HEK293 (cell line): Measurements from ENCODE around the gene ATF5.

ENCODE experiments used
- CTCF ChIA-PET: fragments of 350-600 bp; formaldehyde crosslinking; extraction: SDS; loops from one replicate; lab custom pipeline; 2021; ENCODE audit warnings: antibody characterized with exemption; lab: Yijun Ruan, JAX
- POLR2A ChIA-PET: fragments of 300-600 bp; formaldehyde crosslinking; extraction: SDS; loops from one replicate; lab custom pipeline; 2020; ENCODE audit warnings: antibody characterized with exemption, inconsistent platforms; lab: Yijun Ruan, JAX
- H3K27ac ChIP-seq: fragments of 200-500 bp; sonication (Bioruptor generic); 2 replicates; pipeline ENCODE4 v1.5.1; 2014; ENCODE audit warnings: low read depth, low read length, control low read depth, inconsistent platforms; ENCODE audit errors: extremely low read depth
- H3K36me3 ChIP-seq, 2 experiments: fragments of 200-500 bp in 1 of 2; sonication (Bioruptor generic) in 1 of 2; 1 replicate in 1 of 2; 2 replicates in 1 of 2; pipeline ENCODE4 v1.5.1; 2014 to 2017; ENCODE audit warnings: inconsistent platforms in 2 of 2, low read length in 2 of 2; ENCODE audit not compliant: control insufficient read depth in 2 of 2, insufficient read depth in 1 of 2
- H3K4me1 ChIP-seq: fragments of 200-500 bp; sonication (Bioruptor generic); 2 replicates; pipeline ENCODE4 v1.5.1; 2014; ENCODE audit warnings: mild to moderate bottlenecking, low read length, inconsistent platforms; ENCODE audit not compliant: control insufficient read depth, insufficient read depth
- H3K4me3 ChIP-seq: 2 replicates; pipeline ENCODE4 v1.5.1; 2011; ENCODE audit warnings: low read depth, mild to moderate bottlenecking, control low read depth, low read length, moderate library complexity
- H3K9me3 ChIP-seq: fragments of 200-500 bp; sonication (Bioruptor generic); 2 replicates; pipeline ENCODE4 v1.5.1; 2014; ENCODE audit warnings: low read depth, low read length, inconsistent platforms; ENCODE audit not compliant: control insufficient read depth, insufficient read depth
- BCL11B ChIP-seq: fragments of 450-650 bp; formaldehyde crosslinking; IDR thresholded peaks from 2 replicates; pipeline ENCODE4 v1.5.1; 2016; ENCODE audit warnings: low read depth, missing biosample characterization, missing genetic modification characterization
- EGR2 ChIP-seq: fragments of 450-650 bp; formaldehyde crosslinking; IDR thresholded peaks from 2 replicates; pipeline ENCODE4 v1.5.1; 2016; ENCODE audit warnings: low read depth, missing biosample characterization, missing genetic modification characterization
- GLI2 ChIP-seq: fragments of 450-650 bp; formaldehyde crosslinking; IDR thresholded peaks from 2 replicates; pipeline ENCODE4; 2017; ENCODE audit warnings: missing biosample characterization, missing genetic modification characterization, low read depth, borderline replicate concordance
- GLIS2 ChIP-seq: fragments of 450-650 bp; formaldehyde crosslinking; IDR thresholded peaks from 2 replicates; pipeline ENCODE4 v1.5.1; 2016; ENCODE audit warnings: missing biosample characterization, missing genetic modification characterization
- HOXD13 ChIP-seq: sonication (generic); formaldehyde crosslinking; IDR thresholded peaks from 2 replicates; pipeline ENCODE4 v1.8.0; 2022; ENCODE audit warnings: missing genetic modification reagents, borderline replicate concordance
- SCRT2 ChIP-seq: fragments of 450-650 bp; formaldehyde crosslinking; IDR thresholded peaks from 2 replicates; pipeline ENCODE4 v1.5.1; 2016; ENCODE audit warnings: missing biosample characterization, missing genetic modification characterization
- ZBTB7A ChIP-seq: fragments of 450-650 bp; formaldehyde crosslinking; IDR thresholded peaks from 2 replicates; pipeline ENCODE4 v1.5.1; 2016; ENCODE audit warnings: low read depth, missing biosample characterization, missing genetic modification characterization
- ZNF112 ChIP-seq: fragments of 450-650 bp; formaldehyde crosslinking; IDR thresholded peaks from 2 replicates; pipeline ENCODE4 v1.5.0; 2017; ENCODE audit warnings: missing biosample characterization, missing genetic modification characterization
- ZNF132 ChIP-seq: fragments of 450-650 bp; formaldehyde crosslinking; IDR thresholded peaks from 2 replicates; pipeline ENCODE4 v1.5.1; 2017; ENCODE audit warnings: missing biosample characterization, missing genetic modification characterization, borderline replicate concordance
- ZNF211 ChIP-seq: fragments of 450-650 bp; formaldehyde crosslinking; IDR thresholded peaks from 2 replicates; pipeline ENCODE4 v1.5.1; 2016; ENCODE audit warnings: low read depth, missing biosample characterization, missing genetic modification characterization
- ZNF223 ChIP-seq: fragments of 450-650 bp; formaldehyde crosslinking; IDR thresholded peaks from 2 replicates; pipeline ENCODE4 v1.5.1; 2016; ENCODE audit warnings: missing biosample characterization, missing genetic modification characterization
- ZNF350 ChIP-seq: fragments of 450-650 bp; formaldehyde crosslinking; IDR thresholded peaks from 2 replicates; pipeline ENCODE4 v1.5.0; 2017; ENCODE audit warnings: missing biosample characterization, mild to moderate bottlenecking, missing genetic modification characterization
- ZNF426 ChIP-seq: fragments of 450-650 bp; formaldehyde crosslinking; IDR thresholded peaks from 2 replicates; pipeline ENCODE4 v1.5.1; 2017; ENCODE audit warnings: missing biosample characterization, missing genetic modification characterization, mild to moderate bottlenecking, inconsistent platforms, moderate library complexity
- ZNF488 ChIP-seq: fragments of 450-650 bp; formaldehyde crosslinking; IDR thresholded peaks from 2 replicates; pipeline ENCODE4 v1.5.1; 2016; ENCODE audit warnings: missing biosample characterization, missing genetic modification characterization
- ZNF548 ChIP-seq: fragments of 450-650 bp; formaldehyde crosslinking; IDR thresholded peaks from 2 replicates; pipeline ENCODE4 v1.5.1; 2016; ENCODE audit warnings: missing biosample characterization, missing genetic modification characterization
- ZNF654 ChIP-seq: fragments of 450-650 bp; formaldehyde crosslinking; IDR thresholded peaks from 2 replicates; pipeline ENCODE4 v1.5.1; 2016; ENCODE audit warnings: low read depth, missing biosample characterization, missing genetic modification characterization
- ZNF830 ChIP-seq: fragments of 450-650 bp; IDR thresholded peaks from 2 replicates; pipeline ENCODE4 v1.5.0; 2018; ENCODE audit warnings: missing biosample characterization, missing genetic modification characterization, low read depth, mild to moderate bottlenecking, moderate library complexity
- TF ChIP-seq, protein P1 (sequence below): fragments of 450-650 bp; formaldehyde crosslinking; IDR thresholded peaks from 2 replicates; pipeline ENCODE4 v1.5.1; 2017; ENCODE audit warnings: missing biosample characterization, missing genetic modification characterization
- TF ChIP-seq, protein P2 (sequence below): fragments of 450-650 bp; formaldehyde crosslinking; IDR thresholded peaks from 2 replicates; pipeline ENCODE4 v1.5.1; 2017; ENCODE audit warnings: missing biosample characterization, missing genetic modification characterization

The ATF5 gene

GRCh38 chr19:49972841-49973240, 43.8 kb downstream of the ATF5 start:
- H3K4me1 ChIP-seq = no peaks in the 10 kb centered on the region
- ChIA-PET POLR2A (no interaction called here), CTCF (interaction anchor here (2.0 kb wide), 1 partner anchor 13 kb away, joined by 7 read pairs; no protein-coding TSS in a partner anchor)
- H3K9me3 ChIP-seq = no peaks in the 10 kb centered on the region
- TF ChIP-seq GLIS2 (tag by site-specific recombination) (0 out of 2 replicates have a peak, but pooled peaks have one; percentile 20), ZNF654 (tag by site-specific recombination) (no peak), ZNF211 (tag by site-specific recombination) (no peak), ZNF350 (no peak)
- H3K27ac ChIP-seq = no peak overlapping the region
- H3K36me3 ChIP-seq = peaks cover 0 to 17% of the 10 kb centered on the region in 2 experiments; a peak in 2 of 3 replicates
- H3K4me3 ChIP-seq = no peak overlapping the region

DNA sequence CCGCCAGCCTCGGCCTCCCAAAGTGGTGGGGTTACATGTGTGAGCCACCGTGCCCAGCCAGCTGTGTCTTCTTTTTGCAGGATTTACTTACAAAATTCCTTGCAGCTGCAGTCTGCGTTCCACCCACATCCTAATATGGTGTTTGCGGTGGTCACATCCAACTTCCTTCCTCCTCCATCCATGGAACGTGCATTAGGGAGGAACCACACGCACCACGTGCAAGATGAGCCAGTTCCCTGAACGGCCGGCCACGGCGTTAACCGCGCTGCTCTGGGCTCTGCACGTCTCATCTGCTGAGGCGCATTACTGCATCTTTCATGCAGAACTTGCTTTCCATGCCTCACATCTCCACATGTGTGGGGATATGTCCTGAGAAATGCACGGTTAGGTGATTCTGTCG, 45.0 kb downstream of the ATF5 start:
- H3K4me1 ChIP-seq = no peaks in the 10 kb centered on the region
- ChIA-PET POLR2A (no interaction called here), CTCF (no interaction called here)
- no peak overlapping the region for H3K4me3 ChIP-seq
- TF ChIP-seq ZNF223 (tag by site-specific recombination) (no peak), SCRT2 (tag by site-specific recombination) (no peak), GLI2 (tag by site-specific recombination) (no peak), EGR2 (tag by site-specific recombination) (no peak), HOXD13 (CRISPR knock-in tag) (no peak)
- H3K9me3 ChIP-seq = no peaks in the 10 kb centered on the region
- no peak overlapping the region for H3K27ac ChIP-seq
- peaks cover 0 to 20% of the 10 kb centered on the region in 2 experiments; a peak in 2 of 3 replicates for H3K36me3 ChIP-seq

DNA sequence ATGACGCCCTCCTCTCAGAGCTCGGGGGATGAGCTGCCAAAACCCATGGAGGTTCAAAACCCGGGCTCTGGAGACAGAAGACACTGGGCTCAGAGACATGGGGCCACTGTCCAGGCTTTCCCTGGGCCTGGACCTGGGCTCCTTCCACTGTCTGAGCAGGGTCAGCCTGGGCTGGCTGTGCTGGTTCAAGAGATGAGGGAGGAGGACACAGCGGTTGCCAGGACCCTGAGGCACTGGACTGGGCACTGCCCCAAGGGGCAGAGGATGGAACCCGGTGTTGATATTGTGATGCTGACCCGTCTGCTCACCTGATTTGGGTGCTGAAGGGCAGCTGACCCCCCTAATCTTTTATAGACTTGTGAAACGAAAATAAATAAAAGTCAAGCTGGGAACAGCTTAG, 46.0 kb downstream of the ATF5 start:
- H3K36me3 ChIP-seq = peaks cover 0 to 20% of the 10 kb centered on the region in 2 experiments; a peak in 2 of 3 replicates
- ChIA-PET POLR2A (interaction anchor here (1.4 kb wide), 1 partner anchor 18 kb away, joined by 4 read pairs; no protein-coding TSS in a partner anchor), CTCF (interaction anchor here (0.9 kb wide), 1 partner anchor 14 kb away, joined by 5 read pairs; the partner anchor contains the start of gene SIGLEC11)
- no peak overlapping the region for H3K27ac ChIP-seq
- no peaks in the 10 kb centered on the region for H3K9me3 ChIP-seq
- TF ChIP-seq GLIS2 (tag by site-specific recombination) (no peak), ZNF548 (tag by site-specific recombination) (no peak), ZNF132 (tag by site-specific recombination) (no peak), ZNF654 (tag by site-specific recombination) (no peak), ZBTB7A (tag by site-specific recombination) (no peak)
- no peak overlapping the region for H3K4me3 ChIP-seq
- no peaks in the 10 kb centered on the region for H3K4me1 ChIP-seq

DNA sequence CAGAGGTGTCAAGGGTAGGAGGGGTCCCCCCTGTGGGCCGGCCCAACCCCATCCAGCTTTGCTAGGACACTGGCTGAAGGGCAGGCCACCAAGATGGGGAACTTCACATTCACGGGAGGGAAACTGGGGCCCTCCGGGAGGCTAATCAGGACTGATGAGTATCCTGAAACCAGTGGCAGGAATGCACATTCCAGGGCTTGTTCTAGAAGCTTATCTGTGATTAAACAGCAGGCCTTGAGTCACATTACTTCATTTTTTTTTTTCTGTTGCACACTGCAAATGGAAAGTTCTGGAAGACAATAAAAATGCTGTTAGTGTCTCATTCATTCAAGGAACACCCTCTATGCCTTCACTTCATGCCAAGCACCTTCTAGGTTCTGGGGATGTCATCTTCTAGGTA, 47.5 kb downstream of the ATF5 start:
- TF ChIP-seq ZNF426 (tag by site-specific recombination) = no peak
- TF ChIP-seq, protein P1, sequence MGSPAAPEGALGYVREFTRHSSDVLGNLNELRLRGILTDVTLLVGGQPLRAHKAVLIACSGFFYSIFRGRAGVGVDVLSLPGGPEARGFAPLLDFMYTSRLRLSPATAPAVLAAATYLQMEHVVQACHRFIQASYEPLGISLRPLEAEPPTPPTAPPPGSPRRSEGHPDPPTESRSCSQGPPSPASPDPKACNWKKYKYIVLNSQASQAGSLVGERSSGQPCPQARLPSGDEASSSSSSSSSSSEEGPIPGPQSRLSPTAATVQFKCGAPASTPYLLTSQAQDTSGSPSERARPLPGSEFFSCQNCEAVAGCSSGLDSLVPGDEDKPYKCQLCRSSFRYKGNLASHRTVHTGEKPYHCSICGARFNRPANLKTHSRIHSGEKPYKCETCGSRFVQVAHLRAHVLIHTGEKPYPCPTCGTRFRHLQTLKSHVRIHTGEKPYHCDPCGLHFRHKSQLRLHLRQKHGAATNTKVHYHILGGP = no peak
- no peak for TF ChIP-seq ZNF830 (tag by site-specific recombination)
- TF ChIP-seq, protein P2, sequence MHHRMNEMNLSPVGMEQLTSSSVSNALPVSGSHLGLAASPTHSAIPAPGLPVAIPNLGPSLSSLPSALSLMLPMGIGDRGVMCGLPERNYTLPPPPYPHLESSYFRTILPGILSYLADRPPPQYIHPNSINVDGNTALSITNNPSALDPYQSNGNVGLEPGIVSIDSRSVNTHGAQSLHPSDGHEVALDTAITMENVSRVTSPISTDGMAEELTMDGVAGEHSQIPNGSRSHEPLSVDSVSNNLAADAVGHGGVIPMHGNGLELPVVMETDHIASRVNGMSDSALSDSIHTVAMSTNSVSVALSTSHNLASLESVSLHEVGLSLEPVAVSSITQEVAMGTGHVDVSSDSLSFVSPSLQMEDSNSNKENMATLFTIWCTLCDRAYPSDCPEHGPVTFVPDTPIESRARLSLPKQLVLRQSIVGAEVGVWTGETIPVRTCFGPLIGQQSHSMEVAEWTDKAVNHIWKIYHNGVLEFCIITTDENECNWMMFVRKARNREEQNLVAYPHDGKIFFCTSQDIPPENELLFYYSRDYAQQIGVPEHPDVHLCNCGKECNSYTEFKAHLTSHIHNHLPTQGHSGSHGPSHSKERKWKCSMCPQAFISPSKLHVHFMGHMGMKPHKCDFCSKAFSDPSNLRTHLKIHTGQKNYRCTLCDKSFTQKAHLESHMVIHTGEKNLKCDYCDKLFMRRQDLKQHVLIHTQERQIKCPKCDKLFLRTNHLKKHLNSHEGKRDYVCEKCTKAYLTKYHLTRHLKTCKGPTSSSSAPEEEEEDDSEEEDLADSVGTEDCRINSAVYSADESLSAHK = no peak
- TF ChIP-seq BCL11B (tag by site-specific recombination) = no peak
- no peak for TF ChIP-seq HOXD13 (CRISPR knock-in tag)
- no peak for TF ChIP-seq GLI2 (tag by site-specific recombination)
- no peak for TF ChIP-seq ZNF112 (tag by site-specific recombination)
- no peak for TF ChIP-seq ZNF488 (tag by site-specific recombination)
- H3K36me3 ChIP-seq = peaks cover 0 to 20% of the 10 kb centered on the region in 2 experiments; a peak in 2 of 3 replicates
- ChIA-PET POLR2A (interaction anchor here (1.3 to 1.4 kb wide), 2 partner anchors 17 to 47 kb away, joined by 4 to 5 read pairs; partner anchors contain the start of genes ATF5 and NUP62), CTCF (interaction anchor here (0.5 to 2.8 kb wide), 5 partner anchors 13 to 111 kb away, joined by 3 to 18 read pairs (median 3); no protein-coding TSS in a partner anchor)
- no peaks in the 10 kb centered on the region for H3K9me3 ChIP-seq
- H3K4me3 ChIP-seq = no peak overlapping the region
- H3K27ac ChIP-seq = no peak overlapping the region
- no peaks in the 10 kb centered on the region for H3K4me1 ChIP-seq
